Suppressor macrophage treated with lipopolysaccharide for 1 hour (primary cell): ENCODE measurements around the gene CACNG5.
A peak's percentile ranks its signal among the peaks of the same experiment; 100 is the strongest.

ENCODE experiments used
- DNase-seq, 3 donors: peaks; one replicate each; pipeline ENCODE4 v3.0.0-alpha.2; 2020 to 2022

CACNG5 gene

DNA sequence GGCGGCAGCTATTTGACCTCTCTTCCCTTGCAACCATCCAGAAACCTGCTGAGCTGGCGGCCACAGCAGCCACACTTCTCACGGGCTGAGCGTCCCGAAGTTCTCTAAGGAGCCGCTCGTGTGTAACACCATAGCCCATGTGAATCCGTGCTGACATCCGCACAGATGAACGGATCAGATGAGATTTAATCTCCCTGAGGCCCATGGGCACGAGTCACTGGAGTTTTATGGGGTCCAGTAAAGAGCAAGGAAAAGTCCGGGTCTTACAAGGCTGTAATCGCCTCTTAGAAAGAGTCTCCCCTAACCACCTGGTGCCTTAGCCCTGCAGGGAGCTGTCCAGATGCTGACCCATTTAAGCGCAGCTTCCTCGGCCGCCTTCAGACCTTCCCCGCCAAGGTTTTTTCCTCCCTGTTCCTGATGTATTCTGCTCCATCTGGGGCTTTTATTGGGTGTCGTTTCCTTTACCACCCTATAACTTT, 5.5 kb upstream of the CACNG5 start:
- DNase-seq: peak; percentile 30 to 68 (median 37)

GRCh38 chr17:66829883-66830282, 5.0 kb upstream of the CACNG5 start:
- no peak for DNase-seq

DNA sequence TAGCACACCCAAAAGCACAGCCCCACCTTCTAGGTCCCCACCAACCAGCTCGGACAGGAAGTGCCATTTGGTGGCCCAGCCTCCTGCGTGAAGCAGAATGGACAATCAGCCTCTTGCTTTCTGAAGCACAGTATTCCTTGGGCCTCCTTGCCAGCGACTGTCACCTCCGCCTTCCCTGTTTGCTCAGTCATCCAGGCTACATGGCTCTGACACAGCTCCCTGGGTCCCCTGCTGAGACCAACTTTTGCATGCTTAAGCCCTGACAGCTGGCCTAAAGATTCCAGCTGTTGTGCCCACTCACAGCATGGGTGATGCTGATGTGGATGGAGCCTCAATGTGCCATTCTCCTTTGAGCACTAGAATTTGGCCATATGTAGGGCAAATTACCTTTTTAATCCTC, 4.5 kb upstream of the CACNG5 start:
- no peak for DNase-seq

- no peak for DNase-seq
Observed at GRCh38 chr17:66831383-66832210, 3.3 kb upstream of the CACNG5 start.

GRCh38 chr17:66833201-66833600, 1.7 kb upstream of the CACNG5 start:
- no peak for DNase-seq

GRCh38 chr17:66834426-66834918, 445 bp upstream of the CACNG5 start:
- DNase-seq: no peak

- DNase-seq: no peak
Observed at GRCh38 chr17:66835476-66835875, 559 bp downstream of the CACNG5 start.

- no peak for DNase-seq
Observed at GRCh38 chr17:66836063-66837005, 1.4 kb downstream of the CACNG5 start.

DNA sequence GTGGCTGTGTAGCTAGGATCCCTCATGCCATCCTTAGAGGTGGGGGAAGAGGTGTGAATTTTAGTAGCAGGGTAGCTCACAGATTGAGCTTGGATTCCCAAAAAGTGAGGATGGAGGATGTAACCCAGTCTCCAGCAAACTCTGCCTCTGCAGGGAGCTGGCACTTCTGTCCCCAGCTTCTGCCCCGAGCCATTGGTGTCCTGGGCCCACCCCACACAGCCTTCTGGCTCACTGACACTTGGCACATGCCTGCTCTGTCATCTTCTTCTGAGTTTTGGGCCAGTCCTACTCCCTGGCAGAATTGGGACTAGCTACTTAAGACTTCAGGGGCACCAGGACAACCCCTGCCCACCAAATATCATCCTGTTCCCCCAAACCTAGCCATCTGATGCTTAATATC, 2.3 kb downstream of the CACNG5 start:
- no peak for DNase-seq

- no peak for DNase-seq
Observed at GRCh38 chr17:66837885-66838665, 3.2 kb downstream of the CACNG5 start.

DNA sequence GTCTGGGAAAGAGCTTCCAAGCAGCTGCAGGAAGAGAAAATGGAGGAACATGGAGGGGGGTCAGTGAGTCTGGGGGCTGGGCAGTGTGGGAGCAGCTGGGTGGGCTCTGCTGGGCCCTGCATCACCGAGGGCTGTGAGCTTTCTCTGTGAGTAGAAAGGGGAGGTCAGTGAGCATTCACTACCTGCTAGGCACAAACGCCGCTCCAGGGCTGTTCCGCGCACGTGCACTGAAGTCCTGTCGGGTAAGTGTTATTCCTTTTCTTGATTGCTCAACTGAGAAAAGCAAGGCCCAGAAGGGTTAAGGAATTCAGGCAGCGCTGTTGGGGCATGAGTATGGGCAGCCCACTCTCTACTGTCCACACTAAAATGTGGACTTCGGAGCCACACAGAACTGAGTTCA, 4.7 kb downstream of the CACNG5 start:
- DNase-seq: no peak

- DNase-seq: no peak
Observed at GRCh38 chr17:66840061-66840460, 5.1 kb downstream of the CACNG5 start.

- no peak for DNase-seq
Observed at GRCh38 chr17:66841328-66841727, 6.4 kb downstream of the CACNG5 start.

DNA sequence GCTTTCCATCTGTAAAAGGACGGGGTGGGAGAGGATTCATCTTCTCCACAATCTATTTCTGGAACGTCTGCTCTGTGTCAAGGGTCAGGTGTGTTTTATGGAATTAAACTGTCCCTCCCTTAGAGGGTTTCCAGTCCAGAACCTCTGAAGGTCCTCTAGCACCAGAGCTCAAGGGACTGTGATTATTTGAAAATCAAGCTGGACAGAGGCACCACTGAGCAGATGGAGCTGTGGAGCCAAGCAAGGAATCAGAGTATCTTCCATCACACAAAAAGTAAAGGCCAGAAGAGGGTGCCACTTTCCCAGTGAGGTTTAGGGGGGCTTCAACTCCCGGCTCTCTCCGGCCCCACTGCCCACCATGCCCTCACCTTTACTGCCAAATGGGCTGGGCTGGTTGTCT, 6.8 kb downstream of the CACNG5 start:
- DNase-seq: no peak

GRCh38 chr17:66842505-66842904, 7.6 kb downstream of the CACNG5 start:
- no peak for DNase-seq

GRCh38 chr17:66842959-66843358, 8.0 kb downstream of the CACNG5 start:
- DNase-seq: no peak

DNA sequence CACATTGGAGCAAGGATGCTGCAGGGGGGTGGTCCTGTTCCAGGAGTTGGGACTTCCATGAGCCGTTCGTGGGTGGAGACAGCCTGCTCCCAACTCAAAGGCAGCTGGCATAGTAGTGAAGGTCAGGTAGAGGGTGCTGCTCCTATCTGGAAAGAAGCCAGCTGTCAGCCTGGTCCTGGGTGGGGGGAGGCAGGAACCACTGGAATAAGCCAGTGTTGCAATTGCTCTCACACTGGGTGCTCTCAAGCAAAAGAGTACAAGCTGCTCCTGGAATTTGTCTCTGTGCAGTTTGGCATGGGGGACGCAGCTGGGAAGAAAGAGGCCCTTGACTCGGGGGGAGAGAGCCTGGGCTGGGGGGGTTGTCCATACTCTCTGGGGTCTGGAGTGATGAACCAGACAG, 8.7 kb downstream of the CACNG5 start:
- DNase-seq: no peak

DNA sequence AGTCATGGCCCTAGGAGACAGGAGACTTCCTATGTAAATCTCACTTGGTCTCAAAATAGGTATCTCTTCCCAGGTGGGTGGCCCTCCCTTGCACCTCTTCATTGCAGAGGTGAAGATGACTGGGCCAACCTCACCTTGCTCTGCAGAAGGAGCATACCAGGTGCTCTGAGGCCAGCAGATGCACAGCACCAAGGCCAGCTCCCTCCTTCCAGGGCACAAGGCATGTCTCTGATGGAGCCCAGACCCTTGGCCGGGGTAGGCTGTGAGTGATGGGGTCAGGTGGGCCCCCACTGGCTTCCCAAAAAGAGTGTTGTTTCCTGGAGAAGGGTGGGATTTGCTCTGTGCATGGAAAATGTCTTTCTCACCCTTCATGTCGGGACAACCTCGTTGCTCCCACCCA, 12.8 kb downstream of the CACNG5 start:
- DNase-seq: no peak

DNA sequence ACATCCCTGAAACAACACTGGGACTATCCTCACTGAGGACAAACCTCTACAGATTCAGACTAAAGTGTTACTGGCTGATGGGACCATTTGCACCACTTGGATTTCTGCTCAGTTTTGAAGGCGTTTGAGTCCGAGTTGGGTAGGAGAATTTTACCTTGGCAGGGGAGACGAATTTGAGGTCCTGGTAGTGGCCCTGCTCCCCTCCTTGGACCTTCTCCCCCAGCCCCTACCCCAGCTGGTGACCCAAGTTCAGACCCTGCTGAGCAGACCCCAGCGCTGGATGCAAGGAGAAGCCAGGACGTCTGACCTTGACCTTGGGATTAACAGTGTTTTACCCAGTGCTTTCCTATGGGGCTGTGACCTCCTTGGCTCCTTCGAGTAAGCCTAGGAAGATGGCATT, 13.6 kb downstream of the CACNG5 start:
- DNase-seq: no peak

GRCh38 chr17:66849032-66849655, 14.2 kb downstream of the CACNG5 start:
- DNase-seq: no peak

GRCh38 chr17:66849851-66850580, 15.1 kb downstream of the CACNG5 start:
- DNase-seq: no peak

DNA sequence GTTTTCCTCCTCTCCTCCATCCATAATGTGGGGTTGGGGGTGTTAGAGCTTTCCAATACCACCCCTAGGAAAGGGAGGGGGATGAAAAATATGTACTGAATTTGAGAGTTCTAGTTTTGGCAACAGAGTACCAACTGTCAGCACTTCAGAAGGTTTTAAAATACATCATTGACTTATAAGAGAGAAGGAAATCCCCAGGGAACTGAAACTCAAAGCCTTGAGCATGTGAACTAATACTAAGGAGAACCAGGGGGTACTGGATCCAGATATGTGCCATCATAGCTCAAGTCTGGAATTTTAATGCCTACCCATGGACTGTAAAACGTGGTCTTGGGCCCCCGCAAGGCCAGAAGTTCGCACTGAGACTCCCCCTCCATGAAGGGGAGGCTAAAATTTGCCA, 15.8 kb downstream of the CACNG5 start:
- peak; percentile 55 to 60 (median 58) for DNase-seq
